Upper lobe of left lung (tissue), 6 donors: ENCODE data around the gene PHF21B. TPM values are rescaled to one million over a fixed set of nuclear protein-coding genes. Genes with fewer than 3 reads are reported as not detected.

ENCODE experiments used
- ATAC-seq, 2 donors: fragments of 200-7000 bp; cut with Tn5 transposase; one replicate each; pipeline ENCODE4 v1.9.1; 2022; ENCODE audit warnings: mild to moderate bottlenecking in 2 of 2, moderate library complexity in 2 of 2; ENCODE audit not compliant: low FRiP score in 2 of 2
- DNase-seq, 2 donors: peaks; one replicate each; pipeline ENCODE4 v3.0.0-alpha.2; 2019 to 2020
- H3K27ac ChIP-seq, 4 donors: fragments of 200-600 bp; sonication (generic); one replicate each; pipeline ENCODE4 v1.5.1; 2016 to 2019
- H3K27me3 ChIP-seq, 4 donors: fragments of 200-600 bp; sonication (generic); one replicate each; pipeline ENCODE4 v1.5.1; 2017 to 2019
- H3K36me3 ChIP-seq, 4 donors: fragments of 200-600 bp; sonication (generic); one replicate each; pipeline ENCODE4 v1.5.1; 2016 to 2019
- H3K4me1 ChIP-seq, 4 donors: fragments of 200-600 bp; sonication (generic); one replicate each; pipeline ENCODE4 v1.5.1; 2018 to 2019
- H3K4me3 ChIP-seq, 4 donors: fragments of 200-600 bp; sonication (generic); one replicate each; pipeline ENCODE4 v1.5.1; 2017 to 2019; ENCODE audit warnings: mild to moderate bottlenecking in 2 of 4, moderate library complexity in 1 of 4
- H3K9me3 ChIP-seq, 4 donors: fragments of 200-600 bp; sonication (generic); one replicate each; pipeline ENCODE4 v1.5.1; 2018 to 2019
- EP300 ChIP-seq, 4 donors: sonication (generic); formaldehyde crosslinking; IDR thresholded peaks; one replicate each; pipeline ENCODE4 v1.5.1; 2017; ENCODE audit warnings: antibody characterized with exemption in 4 of 4, control low read depth in 2 of 4
- POLR2A ChIP-seq, 4 donors: fragments of 450-650 bp; IDR thresholded peaks; one replicate each; pipeline ENCODE4 v1.5.1; 2016 to 2017; ENCODE audit warnings: antibody characterized with exemption in 4 of 4, mild to moderate bottlenecking in 2 of 4
- POLR2AphosphoS5 ChIP-seq, 2 donors: sonication (generic); formaldehyde crosslinking; IDR thresholded peaks; one replicate each; pipeline ENCODE4 v1.5.1; 2017; ENCODE audit warnings: antibody characterized with exemption in 2 of 2
- WGBS, 2 donors: methylation state at CpG; one replicate each; pipeline ENCODE4 v1.1.5; 2017 to 2018; 5-methylcytosine and 5-hydroxymethylcytosine counted together
- total RNA-seq, 6 donors: library from RNA; depleted of rRNA in 4 of 6; stranded (reverse); fragments of >200 nt in 4 of 6; gene quantifications; one replicate each; pipeline versions ENCODE4 v1.1.0 to v1.2.1, GENCODE V29; 2016 to 2021
- TF ChIP-seq, protein P1 (sequence below), 6 experiments: fragments of 450-650 bp in 4 of 6; fragments of 200-600 bp in 2 of 6; sonication (generic) in 2 of 6; IDR thresholded peaks; one replicate each; pipeline ENCODE4 v1.5.1; 2016 to 2019; ENCODE audit warnings: antibody characterized with exemption in 6 of 6
- donor health status: DM: no; HTN: no; CAD: no; lungs with moderate emphysema.
- donor health status: DM: no; HTN: yes; CAD: no; lungs with severe emphysema.

PHF21B gene
- total RNA-seq, 6 donors from 2014 or later = 0.06 to 0.24 TPM; not detected in 4

GRCh38 chr22:45034821-45035220 is 25.0 kb upstream of the PHF21B start:
- no peaks in the 10 kb centered on the region for H3K9me3 ChIP-seq
- no peak overlapping the region for H3K27ac ChIP-seq
- H3K4me3 ChIP-seq = no peak overlapping the region
- H3K4me1 ChIP-seq = no peaks in the 10 kb centered on the region
- WGBS, 2 donors = 91 to 94% methylated on average over 8 of the region's 8 CpGs
- DNase-seq (no peak), ATAC-seq (no peak)
- no peaks in the 10 kb centered on the region for H3K27me3 ChIP-seq
- no peaks in the 10 kb centered on the region for H3K36me3 ChIP-seq
- TF ChIP-seq POLR2A (IDR thresholded peaks at IDR 0.05) = no peak
- no peak for TF ChIP-seq POLR2AphosphoS5 (IDR thresholded peaks at IDR 0.05)
- TF ChIP-seq, protein P1, sequence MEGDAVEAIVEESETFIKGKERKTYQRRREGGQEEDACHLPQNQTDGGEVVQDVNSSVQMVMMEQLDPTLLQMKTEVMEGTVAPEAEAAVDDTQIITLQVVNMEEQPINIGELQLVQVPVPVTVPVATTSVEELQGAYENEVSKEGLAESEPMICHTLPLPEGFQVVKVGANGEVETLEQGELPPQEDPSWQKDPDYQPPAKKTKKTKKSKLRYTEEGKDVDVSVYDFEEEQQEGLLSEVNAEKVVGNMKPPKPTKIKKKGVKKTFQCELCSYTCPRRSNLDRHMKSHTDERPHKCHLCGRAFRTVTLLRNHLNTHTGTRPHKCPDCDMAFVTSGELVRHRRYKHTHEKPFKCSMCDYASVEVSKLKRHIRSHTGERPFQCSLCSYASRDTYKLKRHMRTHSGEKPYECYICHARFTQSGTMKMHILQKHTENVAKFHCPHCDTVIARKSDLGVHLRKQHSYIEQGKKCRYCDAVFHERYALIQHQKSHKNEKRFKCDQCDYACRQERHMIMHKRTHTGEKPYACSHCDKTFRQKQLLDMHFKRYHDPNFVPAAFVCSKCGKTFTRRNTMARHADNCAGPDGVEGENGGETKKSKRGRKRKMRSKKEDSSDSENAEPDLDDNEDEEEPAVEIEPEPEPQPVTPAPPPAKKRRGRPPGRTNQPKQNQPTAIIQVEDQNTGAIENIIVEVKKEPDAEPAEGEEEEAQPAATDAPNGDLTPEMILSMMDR (IDR thresholded peaks at IDR 0.05) = no peak
- no peak for TF ChIP-seq EP300 (IDR thresholded peaks at IDR 0.05)

GRCh38 chr22:45034156-45034555 is 24.4 kb upstream of the PHF21B start:
- ATAC-seq (no peak), DNase-seq (no peak)
- Histone ChIP-seq H3K36me3 (no peaks in the 10 kb centered on the region), H3K27me3 (no peaks in the 10 kb centered on the region), H3K27ac (no peak overlapping the region), H3K4me1 (no peaks in the 10 kb centered on the region), H3K4me3 (no peak overlapping the region), H3K9me3 (no peaks in the 10 kb centered on the region)
- TF ChIP-seq POLR2AphosphoS5 (IDR thresholded peaks at IDR 0.05) = no peak
- WGBS, 2 donors = 87 to 88% methylated on average over 10 of the region's 10 CpGs

DNA sequence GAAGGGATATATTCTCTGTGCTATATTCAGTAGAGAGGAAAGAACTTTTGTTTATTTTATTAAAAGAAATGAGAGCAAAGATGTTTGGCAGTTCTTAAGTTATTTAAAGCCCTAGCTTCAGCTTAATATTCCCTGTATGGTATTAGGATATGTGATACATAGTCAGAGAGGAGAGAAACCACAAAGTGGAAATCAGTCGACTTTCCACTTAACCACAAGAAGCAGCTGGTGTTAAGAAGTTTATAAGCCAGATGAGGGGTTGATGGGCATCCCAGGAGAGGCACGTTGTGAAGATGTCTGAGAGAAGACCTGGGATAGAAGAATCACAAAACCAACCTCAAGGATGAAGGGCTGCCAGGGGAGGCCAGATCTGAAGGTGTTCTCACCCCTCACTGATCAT is 23.3 kb upstream of the PHF21B start:
- WGBS, 2 donors = 12 to 14% methylated on average over 2 of the region's 2 CpGs
- Histone ChIP-seq H3K27me3 (no peaks in the 10 kb centered on the region), H3K4me1 (no peaks in the 10 kb centered on the region), H3K9me3 (no peaks in the 10 kb centered on the region), H3K4me3 (no peak overlapping the region), H3K36me3 (no peaks in the 10 kb centered on the region), H3K27ac (no peak overlapping the region)
- no peak for DNase-seq
- no peak for ATAC-seq
- TF ChIP-seq, protein P1 (IDR thresholded peaks at IDR 0.05) = no peak
- no peak for TF ChIP-seq POLR2A (IDR thresholded peaks at IDR 0.05)

- no peak for ATAC-seq
These were observed 22.0 kb upstream of the PHF21B start for GRCh38 chr22:45031629-45032403.

GRCh38 chr22:45029501-45029900 is 19.7 kb upstream of the PHF21B start:
- no peaks in the 10 kb centered on the region for H3K36me3 ChIP-seq
- no peaks in the 10 kb centered on the region for H3K4me1 ChIP-seq
- 83 to 85% methylated on average over 6 of the region's 6 CpGs for WGBS, 2 donors
- no peak overlapping the region for H3K27ac ChIP-seq
- no peak overlapping the region for H3K4me3 ChIP-seq
- TF ChIP-seq POLR2A (IDR thresholded peaks at IDR 0.05) (no peak), POLR2AphosphoS5 (IDR thresholded peaks at IDR 0.05) (no peak), EP300 (IDR thresholded peaks at IDR 0.05) (no peak)
- TF ChIP-seq, protein P1 (IDR thresholded peaks at IDR 0.05) = no peak
- H3K9me3 ChIP-seq = no peaks in the 10 kb centered on the region
- DNase-seq (no peak), ATAC-seq (no peak)
- no peaks in the 10 kb centered on the region for H3K27me3 ChIP-seq

More at GRCh38 chr22:45031629-45032403, 22.0 kb upstream of the PHF21B start:
- Histone ChIP-seq H3K4me3 (no peak overlapping the region), H3K36me3 (no peaks in the 10 kb centered on the region), H3K4me1 (no peaks in the 10 kb centered on the region), H3K27me3 (no peaks in the 10 kb centered on the region), H3K9me3 (no peaks in the 10 kb centered on the region), H3K27ac (no peak overlapping the region)
- no peak for DNase-seq
- WGBS, 2 donors = 68 to 92% methylated on average over 1 of the region's 1 CpG
- TF ChIP-seq POLR2AphosphoS5 (IDR thresholded peaks at IDR 0.05) (no peak), EP300 (IDR thresholded peaks at IDR 0.05) (no peak)
- TF ChIP-seq, protein P1 (IDR thresholded peaks at IDR 0.05) = no peak
